Thyroid gland (tissue), 4 donors: ENCODE data around the gene FGF7.

Experiments used
- CTCF ChIP-seq, 6 experiments: fragments of 200-600 bp in 3 of 6; fragments of 450-650 bp in 3 of 6; sonication (generic) in 3 of 6; IDR thresholded peaks; one replicate each; pipeline ENCODE4 v1.5.1; 2016 to 2019; ENCODE audit warnings: antibody characterized with exemption in 6 of 6, mild to moderate bottlenecking in 2 of 6, inconsistent platforms in 1 of 6, moderate library complexity in 1 of 6
- POLR2A ChIP-seq, 2 donors: fragments of 450-650 bp; IDR thresholded peaks; one replicate each; pipeline ENCODE4 v1.6.1; 2017; ENCODE audit warnings: antibody characterized with exemption in 2 of 2, mild to moderate bottlenecking in 2 of 2, moderate library complexity in 1 of 2

GRCh38 chr15:49466119-49466518 lies 43.1 kb downstream of the FGF7 start:
- no peak for TF ChIP-seq CTCF (IDR thresholded peaks at IDR 0.05)
- TF ChIP-seq POLR2A (IDR thresholded peaks at IDR 0.05) = no peak
